ENCODE measurements around the gene PRKCB.

The PRKCB gene

GRCh38 chr16:23866621-23867020 is 30.8 kb downstream of the PRKCB start:
- no peak for DNase-seq

GRCh38 chr16:23867566-23867965 is 31.8 kb downstream of the PRKCB start:
- DNase-seq, result no peak

- no peak for DNase-seq
Observed at GRCh38 chr16:23868136-23868535, 32.4 kb downstream of the PRKCB start.

GRCh38 chr16:23869052-23869451 is 33.3 kb downstream of the PRKCB start:
- DNase-seq, result no peak

GRCh38 chr16:23871924-23872323 is 36.1 kb downstream of the PRKCB start:
- no peak for DNase-seq

- no peak for DNase-seq
Observed at GRCh38 chr16:23874613-23875294, 39.0 kb downstream of the PRKCB start.

- no peak for DNase-seq
Observed at GRCh38 chr16:23876256-23876896, 40.6 kb downstream of the PRKCB start.

- no peak for DNase-seq
Observed at GRCh38 chr16:23877107-23878070, 41.6 kb downstream of the PRKCB start.

GRCh38 chr16:23879735-23880373 is 44.1 kb downstream of the PRKCB start:
- DNase-seq, result no peak

- no peak for DNase-seq
Observed at GRCh38 chr16:23889189-23889588, 53.4 kb downstream of the PRKCB start.

GRCh38 chr16:23893986-23894385 is 58.2 kb downstream of the PRKCB start:
- DNase-seq, result no peak

GRCh38 chr16:23895052-23895451 is 59.3 kb downstream of the PRKCB start:
- no peak for DNase-seq

- no peak for DNase-seq
Observed at GRCh38 chr16:23896832-23897821, 61.3 kb downstream of the PRKCB start.

GRCh38 chr16:23898682-23899430 is 63.1 kb downstream of the PRKCB start:
- no peak for DNase-seq

- no peak for DNase-seq
Observed at GRCh38 chr16:23899869-23900268, 64.1 kb downstream of the PRKCB start.

- DNase-seq, result no peak
Observed at GRCh38 chr16:23900480-23901177, 64.8 kb downstream of the PRKCB start.

GRCh38 chr16:23901178-23902033 is 65.6 kb downstream of the PRKCB start:
- no peak for DNase-seq

GRCh38 chr16:23902034-23902747 is 66.4 kb downstream of the PRKCB start:
- no peak for DNase-seq
